ENCODE results near the gene B3GNT2.
"Not testable (repeated sequence)": the region's sequence is repeated elsewhere in the genome, so short reads cannot be mapped to it uniquely, and the experiment has no call there.

The B3GNT2 gene

DNA sequence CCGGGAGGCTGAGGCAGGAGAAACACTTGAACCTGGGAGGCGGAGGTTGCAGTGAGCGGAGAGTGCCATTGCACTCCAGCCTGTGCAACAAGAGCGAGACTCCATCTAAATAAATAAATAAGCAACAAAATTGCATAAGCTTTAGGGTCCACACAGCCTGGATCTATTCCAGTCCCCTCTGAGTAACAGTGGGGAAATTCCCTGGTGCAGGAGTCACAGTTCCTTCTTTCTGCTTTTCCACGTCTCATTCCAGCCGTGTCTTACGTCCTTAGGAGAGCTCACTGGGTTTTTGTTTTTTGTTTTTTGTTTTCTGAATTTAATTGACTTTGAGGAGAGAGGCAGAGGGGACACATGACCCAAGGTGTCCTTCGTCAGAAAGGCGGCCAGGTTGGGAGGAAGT, 44.6 kb downstream of the B3GNT2 start:
- DNase-seq, result no peak

DNA sequence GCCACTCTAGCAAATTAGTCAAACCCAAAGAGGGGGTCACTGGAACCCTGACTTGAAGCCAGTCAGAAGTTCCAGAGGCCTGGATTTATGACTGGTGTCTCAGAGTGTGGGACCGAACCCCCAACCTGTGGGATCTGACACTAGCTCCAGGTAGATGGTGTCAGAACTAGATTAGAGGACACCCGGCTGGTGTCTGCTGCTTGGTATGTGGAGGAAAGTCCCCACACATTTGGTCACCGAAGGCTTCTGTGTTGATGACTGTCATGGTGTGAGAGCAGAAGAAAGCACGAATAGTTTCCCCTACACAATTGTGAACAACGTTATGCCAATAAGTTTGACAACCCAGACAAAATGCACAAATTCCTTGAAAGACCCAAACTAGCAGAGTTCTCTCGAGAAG, 48.1 kb downstream of the B3GNT2 start:
- no peak for DNase-seq

DNA sequence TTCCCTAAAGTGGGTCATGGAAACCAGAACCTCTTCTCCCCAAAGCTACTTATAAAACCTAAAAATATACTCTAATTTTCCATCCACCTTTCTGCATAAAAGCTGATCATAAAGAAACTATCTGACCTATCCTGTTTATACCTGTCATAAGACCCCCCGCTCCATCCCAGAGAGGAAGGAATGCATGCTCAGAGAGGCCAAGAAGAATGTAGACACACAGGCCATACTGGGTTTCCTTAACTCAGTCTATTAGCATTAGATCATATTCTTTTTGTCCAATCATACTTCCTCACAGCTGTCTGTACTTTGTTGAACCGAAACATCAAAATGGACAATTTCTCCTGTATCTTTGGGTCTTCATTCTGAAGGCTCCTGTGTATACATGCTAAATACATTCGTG, 52.3 kb downstream of the B3GNT2 start:
- DNase-seq, result no peak

DNA sequence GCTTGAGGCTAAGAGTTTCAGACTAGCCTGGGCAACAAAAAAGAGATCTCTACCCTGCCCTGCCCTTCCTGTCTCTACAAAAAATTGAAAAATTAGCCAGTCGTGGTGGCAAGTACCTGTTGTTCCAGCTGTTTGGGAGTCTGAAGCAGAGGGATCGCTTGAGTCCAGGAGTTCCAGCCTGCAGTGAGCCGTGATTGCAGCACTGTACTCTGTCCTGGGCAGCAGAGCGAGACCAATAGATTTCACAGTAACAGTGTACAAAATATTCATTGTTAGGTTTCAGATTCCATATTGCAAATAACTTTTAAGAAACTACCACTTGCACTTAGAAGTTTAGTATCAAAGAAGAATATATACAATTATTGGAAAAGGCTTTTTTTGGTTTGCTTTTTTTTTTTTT, 54.3 kb downstream of the B3GNT2 start:
- DNase-seq, result no peak

DNA sequence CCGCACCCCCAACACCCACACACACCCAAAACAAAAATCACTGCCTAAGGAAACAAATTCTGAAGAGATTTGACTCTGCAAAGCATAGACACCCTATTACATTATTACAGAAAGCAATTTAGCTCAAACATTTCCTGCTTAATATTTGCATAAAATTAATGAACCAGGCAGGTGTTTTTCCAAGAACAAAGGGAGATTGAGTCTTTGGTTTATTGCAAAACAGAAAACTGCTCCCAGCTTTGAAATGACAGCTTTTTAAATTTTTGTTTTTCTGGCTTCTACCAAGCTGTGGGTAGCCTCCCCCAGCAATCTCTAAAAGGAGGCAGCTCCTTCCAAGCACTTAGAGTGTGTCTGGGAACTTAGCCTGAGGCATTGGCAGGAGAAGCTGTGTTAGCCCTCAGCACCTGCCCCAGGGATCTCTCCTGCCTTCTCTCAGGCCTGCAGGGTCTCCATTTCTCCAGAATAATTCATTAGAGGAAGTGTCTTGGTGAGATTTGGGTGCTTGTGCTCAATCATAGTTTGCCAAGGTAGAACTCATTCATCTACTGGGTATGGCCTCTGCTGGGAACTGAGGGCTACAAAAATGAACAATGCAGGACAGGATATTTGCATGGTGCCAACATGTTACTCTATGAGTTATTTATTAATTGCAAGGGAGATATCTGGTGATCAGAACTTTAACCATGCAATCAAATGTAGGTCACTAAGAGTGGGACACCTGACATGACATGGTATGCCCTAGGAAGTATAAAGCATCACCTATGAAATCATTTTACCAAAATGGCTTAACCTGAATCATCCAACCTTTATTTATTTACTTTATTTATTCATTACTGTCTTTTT, 58.7 kb downstream of the B3GNT2 start:
- DNase-seq, result no peak

DNA sequence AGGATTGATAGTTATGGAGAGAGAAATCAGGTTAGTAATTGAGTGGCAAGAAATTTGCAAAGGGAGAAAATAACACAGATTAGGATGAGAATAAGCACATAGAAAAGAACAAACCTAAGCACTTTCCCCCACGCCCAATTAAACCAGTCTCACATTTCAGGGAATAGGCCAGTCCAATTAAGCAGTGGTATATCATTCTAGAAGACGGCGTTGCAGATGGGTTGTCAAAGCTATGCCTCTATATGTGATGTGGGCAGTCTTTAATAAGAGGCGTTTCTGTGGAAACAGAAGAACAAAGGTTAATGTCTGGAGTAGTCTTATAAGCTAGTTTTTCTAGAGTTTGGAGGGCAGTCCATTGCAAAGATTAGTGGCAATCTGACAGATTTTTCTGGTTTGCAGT, 61.6 kb downstream of the B3GNT2 start:
- no peak for DNase-seq

DNA sequence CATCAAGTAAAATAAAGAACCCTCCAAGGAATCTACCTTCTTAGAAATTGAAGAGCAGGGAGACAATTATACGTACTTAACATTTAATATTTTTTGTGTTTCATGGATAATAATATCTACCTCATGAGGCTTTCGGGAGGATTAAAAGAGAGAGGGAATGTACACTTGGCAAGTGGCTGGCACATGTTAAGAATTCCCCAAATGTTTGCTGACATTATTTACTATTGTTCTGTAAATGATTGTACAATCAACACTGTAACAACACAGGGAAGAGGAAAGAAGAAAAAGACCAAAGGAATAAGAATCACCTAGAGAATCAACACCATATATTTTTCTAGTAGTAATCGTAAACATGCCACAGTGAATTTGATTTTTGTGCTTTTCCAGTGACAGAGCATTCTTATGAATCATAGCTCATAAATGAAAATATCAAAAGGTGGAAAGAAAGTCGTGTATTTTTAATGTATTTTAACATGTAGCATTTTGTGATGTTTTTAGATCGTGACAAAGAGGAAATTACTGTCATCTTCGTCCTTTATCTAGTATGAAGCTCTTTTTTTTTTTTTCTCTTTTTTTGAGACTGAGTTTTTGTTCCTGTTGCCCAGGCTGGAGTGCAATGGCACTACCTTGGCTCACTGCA, 67.3 kb downstream of the B3GNT2 start:
- no peak for DNase-seq

DNA sequence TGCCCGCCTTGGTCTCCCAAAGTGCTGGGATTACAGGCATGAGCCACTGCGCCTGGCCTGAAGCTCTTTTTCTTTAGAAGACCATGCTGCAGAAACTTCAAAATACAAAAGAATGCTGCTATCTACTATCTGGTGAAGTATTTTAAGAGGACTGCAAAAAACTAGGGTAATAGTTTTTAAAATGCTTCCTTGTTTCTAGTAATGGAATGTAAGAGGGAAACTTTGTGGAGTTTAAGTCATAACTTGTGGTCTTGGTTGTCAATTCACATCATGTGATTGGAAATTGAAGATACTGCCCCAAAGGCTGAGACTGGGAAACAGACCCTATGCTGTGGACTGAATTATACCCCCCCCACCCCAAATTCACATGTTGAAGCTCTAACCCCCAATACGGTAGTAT, 68.3 kb downstream of the B3GNT2 start:
- DNase-seq, result no peak

DNA sequence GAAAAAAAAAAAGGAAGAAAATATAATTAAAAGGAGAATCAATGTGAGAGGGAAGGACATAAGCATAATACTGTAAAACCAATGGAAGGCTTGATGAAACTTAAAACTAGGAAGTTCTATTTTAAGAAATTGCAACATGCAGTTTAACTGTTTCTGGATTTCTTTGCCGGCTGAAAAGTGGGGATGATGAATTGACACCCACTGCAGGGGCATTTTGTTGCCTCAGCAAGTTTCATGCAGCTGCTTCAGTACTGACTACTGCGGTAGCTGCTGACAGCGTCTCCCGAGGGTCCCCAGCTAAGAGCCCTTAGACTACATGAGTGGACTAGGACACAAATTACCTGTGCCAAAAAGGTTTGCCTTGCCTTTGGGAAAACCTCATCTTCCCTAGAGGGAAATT, 69.2 kb downstream of the B3GNT2 start:
- DNase-seq, result no peak

DNA sequence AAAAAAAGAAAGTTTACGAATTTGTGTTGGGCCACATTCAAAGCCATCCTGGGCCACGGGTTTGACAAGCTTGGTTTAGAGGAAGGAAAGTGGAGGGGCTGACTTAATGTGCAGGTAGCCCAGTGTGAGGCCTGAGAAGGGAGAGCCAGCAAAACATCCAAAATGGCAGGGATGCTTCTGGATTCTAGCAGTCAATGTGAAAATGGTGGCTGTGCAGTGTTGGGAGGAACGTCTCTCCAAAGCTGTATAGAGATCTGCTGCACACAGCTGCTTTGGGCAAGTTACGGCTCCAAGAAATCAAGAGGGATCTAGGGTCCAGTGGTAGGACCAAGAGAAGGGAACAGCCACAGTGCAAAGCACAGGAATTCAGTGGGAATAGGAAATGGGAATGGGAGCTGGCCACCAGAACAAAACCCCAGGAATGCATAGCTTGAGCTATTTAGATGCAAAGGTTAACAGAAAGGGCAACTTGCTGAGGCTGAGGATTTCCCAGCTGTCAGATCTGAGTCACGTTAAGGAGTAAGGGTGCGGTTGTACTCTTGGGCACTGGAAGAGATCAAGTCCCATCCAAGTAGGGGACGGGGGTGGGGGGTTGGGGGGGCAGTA, 70.6 kb downstream of the B3GNT2 start:
- DNase-seq, result no peak

DNA sequence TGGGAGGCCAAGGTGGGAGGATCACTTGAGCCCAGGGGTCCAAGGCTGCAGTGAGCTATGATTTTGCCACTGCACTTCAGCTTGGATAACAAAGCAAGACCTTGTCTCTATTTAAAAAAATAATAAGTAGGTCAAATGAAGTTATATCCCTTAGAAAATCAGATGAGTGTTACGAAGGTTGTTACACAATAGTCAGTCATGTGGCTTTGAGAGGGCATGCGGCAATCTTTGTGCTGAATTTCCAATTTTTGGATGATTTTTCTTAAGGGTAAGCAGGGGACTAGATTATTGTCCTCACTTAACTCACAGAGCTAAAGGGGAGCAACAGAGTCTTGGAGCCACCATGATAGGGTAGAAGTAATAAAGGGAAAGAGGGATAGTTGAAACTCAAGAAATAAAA, 71.8 kb downstream of the B3GNT2 start:
- DNase-seq, result no peak

DNA sequence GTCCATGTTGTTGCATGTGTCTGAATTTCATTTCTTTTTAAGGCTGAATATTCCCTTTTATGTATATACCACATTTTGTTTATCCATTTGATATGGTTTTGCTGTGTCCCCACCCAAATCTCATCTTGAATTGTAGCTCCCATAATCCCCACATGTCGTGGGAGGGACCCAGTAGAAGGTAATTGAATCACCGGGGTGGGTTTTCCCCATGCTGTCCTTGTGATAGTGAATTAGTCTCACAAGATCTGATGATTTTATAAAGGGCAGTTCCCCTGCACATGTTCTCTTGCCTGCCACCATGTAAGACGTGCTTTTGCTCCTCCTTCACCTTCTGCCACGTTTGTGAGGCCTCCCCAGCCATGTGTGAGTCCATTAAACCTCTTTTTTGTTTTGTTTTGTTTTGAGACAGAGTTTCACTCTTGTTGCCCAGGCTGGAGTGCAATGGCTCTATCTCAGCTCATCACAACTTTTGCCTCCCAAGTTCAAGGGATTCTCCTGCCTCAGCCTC, 72.8 kb downstream of the B3GNT2 start:
- not testable (repeated sequence) for DNase-seq

DNA sequence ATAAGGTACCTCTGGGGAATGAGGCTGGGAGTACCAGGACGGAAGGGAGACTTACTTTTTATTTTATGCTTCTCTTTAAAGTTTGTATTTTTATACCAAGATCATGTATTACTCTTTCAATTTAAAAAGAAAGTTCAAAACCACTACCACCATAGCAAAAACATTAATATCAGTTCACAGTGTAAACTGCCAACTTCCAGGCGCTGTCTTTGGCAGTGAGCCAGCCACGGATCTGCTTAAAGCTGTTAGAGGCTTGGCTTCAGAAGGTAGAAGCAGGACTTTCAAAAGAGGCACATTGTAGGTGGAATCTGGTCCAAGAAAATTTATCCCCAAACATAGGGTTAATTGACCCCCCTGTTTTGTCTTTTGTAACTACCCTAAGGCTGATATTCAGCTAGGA, 74.8 kb downstream of the B3GNT2 start:
- no peak for DNase-seq
